ENCODE data around the gene SLC5A2.
A peak's percentile ranks its signal among the peaks of the same experiment; 100 is the strongest.
"Not testable (repeated sequence)": the region's sequence is repeated elsewhere in the genome, so short reads cannot be mapped to it uniquely, and the experiment has no call there.

Gene SLC5A2

GRCh38 chr16:31473264-31473984 lies 9.5 kb upstream of the SLC5A2 start:
- H3K4me3 ChIP-seq (ENCODE audit: low read depth, low read length): no peak overlapping the region
- no peak for DNase-seq (ENCODE audit: low read depth)

- H3K4me3 ChIP-seq (ENCODE audit: low read depth, low read length): no peak overlapping the region
- DNase-seq (ENCODE audit: low read depth): peak; percentile 62
Measured at GRCh38 chr16:31474173-31474714, 8.7 kb upstream of the SLC5A2 start.

- DNase-seq (ENCODE audit: low read depth): no peak
- no peak overlapping the region for H3K4me3 ChIP-seq (ENCODE audit: low read depth, low read length)
Measured at GRCh38 chr16:31474773-31475738, 7.9 kb upstream of the SLC5A2 start.

GRCh38 chr16:31475946-31476302 lies 7.0 kb upstream of the SLC5A2 start:
- DNase-seq (ENCODE audit: low read depth): no peak
- no peak overlapping the region for H3K4me3 ChIP-seq (ENCODE audit: low read depth, low read length)

- no peak overlapping the region for H3K4me3 ChIP-seq (ENCODE audit: low read depth, low read length)
- DNase-seq (ENCODE audit: low read depth): no peak
Measured at GRCh38 chr16:31476303-31477219, 6.4 kb upstream of the SLC5A2 start.

- DNase-seq (ENCODE audit: low read depth): no peak
- no peak overlapping the region for H3K4me3 ChIP-seq (ENCODE audit: low read depth, low read length)
Measured at GRCh38 chr16:31477220-31478216, 5.4 kb upstream of the SLC5A2 start.

GRCh38 chr16:31478956-31479355 lies 4.0 kb upstream of the SLC5A2 start:
- H3K4me3 ChIP-seq (ENCODE audit: low read depth, low read length): no peak overlapping the region

GRCh38 chr16:31479751-31480150 lies 3.2 kb upstream of the SLC5A2 start:
- DNase-seq (ENCODE audit: low read depth): no peak
- H3K4me3 ChIP-seq (ENCODE audit: low read depth, low read length): no peak overlapping the region

More at GRCh38 chr16:31478956-31479355, 4.0 kb upstream of the SLC5A2 start:
- DNase-seq (ENCODE audit: low read depth): no peak

- no peak overlapping the region for H3K4me3 ChIP-seq (ENCODE audit: low read depth, low read length)
- no peak for DNase-seq (ENCODE audit: low read depth)
Measured at GRCh38 chr16:31480851-31481536, 1.9 kb upstream of the SLC5A2 start.

GRCh38 chr16:31484048-31484447 lies 1.1 kb downstream of the SLC5A2 start:
- H3K4me3 ChIP-seq (ENCODE audit: low read depth, low read length); DNase-seq (ENCODE audit: low read depth): not testable (repeated sequence)

- no peak for DNase-seq (ENCODE audit: low read depth)
Measured at GRCh38 chr16:31484491-31485171, 1.7 kb downstream of the SLC5A2 start.

GRCh38 chr16:31485571-31485970 lies 2.6 kb downstream of the SLC5A2 start:
- DNase-seq (ENCODE audit: low read depth): no peak
- no peak overlapping the region for H3K4me3 ChIP-seq (ENCODE audit: low read depth, low read length)

More at GRCh38 chr16:31484491-31485171, 1.7 kb downstream of the SLC5A2 start:
- no peak overlapping the region for H3K4me3 ChIP-seq (ENCODE audit: low read depth, low read length)

- H3K4me3 ChIP-seq (ENCODE audit: low read depth, low read length): no peak overlapping the region
- no peak for DNase-seq (ENCODE audit: low read depth)
Measured at GRCh38 chr16:31486045-31486444, 3.1 kb downstream of the SLC5A2 start.

GRCh38 chr16:31487071-31487719 lies 4.3 kb downstream of the SLC5A2 start:
- DNase-seq (ENCODE audit: low read depth): no peak
- H3K4me3 ChIP-seq (ENCODE audit: low read depth, low read length): peak overlapping the region; percentile 56

GRCh38 chr16:31487720-31488467 lies 5.0 kb downstream of the SLC5A2 start:
- peak overlapping the region; percentile 56 for H3K4me3 ChIP-seq (ENCODE audit: low read depth, low read length)
- no peak for DNase-seq (ENCODE audit: low read depth)

Data from skeletal muscle cell (primary cell).